Activated CD4-positive, alpha-beta T cell treated with anti-CD3 and anti-CD28 coated beads for 48 hours (primary cell): ENCODE results near the gene CCNI.
"Not testable (repeated sequence)": the region's sequence is repeated elsewhere in the genome, so short reads cannot be mapped to it uniquely, and the experiment has no call there.

ENCODE experiments used
- DNase-seq: peaks from one replicate; pipeline ENCODE4 v3.0.0-alpha.2; 2020

The CCNI gene

DNA sequence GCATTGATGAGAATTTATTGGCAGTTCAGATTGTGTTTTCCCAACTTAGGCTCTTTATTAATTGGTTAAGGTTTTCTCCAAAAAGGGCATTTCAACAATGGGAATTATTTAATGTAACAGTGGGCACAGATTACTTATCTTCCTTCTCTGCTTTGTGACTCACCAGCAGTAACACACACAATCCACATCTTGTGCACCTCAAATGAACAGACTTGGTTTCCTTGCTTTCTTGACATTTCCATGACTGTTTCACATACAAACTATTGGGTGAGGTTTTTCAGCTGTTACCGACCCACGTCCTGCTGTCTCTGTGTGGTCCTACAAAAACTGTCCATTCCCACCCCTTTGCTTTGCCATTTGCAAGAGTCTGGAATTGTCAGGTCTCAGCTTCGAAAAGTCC is 38.1 kb downstream of the CCNI start:
- no peak for DNase-seq

DNA sequence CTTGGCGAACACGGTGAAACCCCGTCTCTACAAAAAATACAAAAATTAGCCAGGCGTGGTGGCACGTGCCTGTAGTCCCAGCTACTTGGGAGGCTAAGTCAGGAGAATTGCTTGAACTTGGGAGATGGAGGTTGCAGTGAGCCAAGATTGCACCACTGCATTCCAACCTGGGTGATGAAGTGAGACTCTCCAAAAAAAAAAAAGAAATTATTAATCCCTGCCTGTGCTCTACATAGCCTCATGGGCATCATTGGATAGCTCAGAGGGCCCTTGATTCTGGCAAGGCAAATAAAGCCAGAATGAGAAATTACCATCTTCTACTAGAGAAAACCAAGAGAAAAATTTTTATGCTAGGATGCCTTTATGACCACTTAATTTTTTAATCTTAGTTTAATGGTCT is 38.6 kb downstream of the CCNI start:
- not testable (repeated sequence) for DNase-seq

DNA sequence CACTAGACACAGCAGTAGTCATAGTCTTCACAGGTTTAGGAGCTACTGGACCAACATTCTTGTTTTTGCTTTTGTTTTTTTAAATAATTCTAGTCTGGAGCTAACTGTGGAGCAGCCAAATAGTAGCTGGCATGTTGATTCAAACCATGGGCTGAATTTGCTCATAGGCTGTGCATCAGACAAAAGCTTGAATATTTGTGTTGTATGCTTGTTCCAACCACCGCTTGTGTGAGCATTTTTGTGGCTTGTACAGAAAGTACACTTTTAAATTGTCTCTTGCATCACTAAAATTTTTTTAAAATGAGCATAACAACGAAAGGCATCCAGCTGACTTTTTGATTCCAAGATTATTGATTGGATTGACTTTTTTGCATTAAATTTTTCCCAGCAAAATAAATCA is 39.6 kb downstream of the CCNI start:
- no peak for DNase-seq

DNA sequence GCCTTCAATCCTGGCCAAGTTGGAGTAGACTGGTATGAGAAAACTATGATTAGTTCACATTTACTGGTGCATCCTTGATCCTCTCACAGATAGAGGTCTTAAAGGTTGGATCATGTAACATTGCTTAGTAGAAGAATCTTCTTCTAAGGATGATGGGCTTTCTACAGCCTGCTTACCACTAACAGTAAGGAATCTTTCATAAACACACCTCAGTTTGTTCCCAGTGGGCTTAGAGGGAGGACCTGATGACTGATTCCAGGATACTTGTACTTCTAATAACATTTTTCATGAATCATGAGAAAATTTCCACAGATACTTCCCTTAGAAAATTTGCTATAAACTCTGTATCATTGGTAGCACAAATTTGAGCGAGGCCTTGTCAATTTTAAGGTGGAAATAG is 40.6 kb downstream of the CCNI start:
- DNase-seq: no peak

DNA sequence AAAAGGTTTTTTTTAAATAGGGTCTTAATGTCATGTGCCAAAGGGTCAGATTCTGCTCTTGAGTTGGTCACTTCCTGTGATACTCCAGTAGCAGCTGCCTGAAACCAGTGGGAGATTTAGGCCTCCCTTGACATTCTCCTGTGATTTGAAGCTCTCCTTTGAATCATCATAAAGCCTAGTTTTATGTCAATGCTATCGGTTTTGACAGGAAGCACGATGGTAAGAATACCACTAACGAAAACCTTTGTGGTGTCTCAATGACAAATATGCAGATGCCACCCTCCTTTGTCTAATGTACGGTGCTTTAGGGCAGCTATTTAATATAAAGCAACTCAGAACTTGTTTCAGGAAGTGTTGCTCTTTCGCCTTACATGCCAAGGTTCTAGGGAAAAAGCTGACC is 44.2 kb downstream of the CCNI start:
- no peak for DNase-seq

DNA sequence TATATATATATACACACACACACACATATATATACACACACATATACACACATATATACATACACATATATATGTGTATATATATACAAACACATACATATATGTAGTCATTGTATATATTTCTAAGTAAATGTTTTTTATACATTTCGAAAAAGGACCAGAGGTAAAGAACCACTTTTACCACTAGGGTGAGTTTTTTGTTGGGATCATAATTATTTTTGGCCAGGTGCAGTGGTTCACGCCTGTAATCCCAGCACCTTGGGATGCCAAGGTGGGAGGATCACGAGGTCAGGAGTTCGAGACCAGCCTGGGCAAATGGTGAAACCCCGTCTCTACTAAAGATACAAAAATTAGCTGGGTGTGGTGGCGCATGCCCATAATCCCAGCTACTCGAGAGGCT is 46.0 kb downstream of the CCNI start:
- not testable (repeated sequence) for DNase-seq

DNA sequence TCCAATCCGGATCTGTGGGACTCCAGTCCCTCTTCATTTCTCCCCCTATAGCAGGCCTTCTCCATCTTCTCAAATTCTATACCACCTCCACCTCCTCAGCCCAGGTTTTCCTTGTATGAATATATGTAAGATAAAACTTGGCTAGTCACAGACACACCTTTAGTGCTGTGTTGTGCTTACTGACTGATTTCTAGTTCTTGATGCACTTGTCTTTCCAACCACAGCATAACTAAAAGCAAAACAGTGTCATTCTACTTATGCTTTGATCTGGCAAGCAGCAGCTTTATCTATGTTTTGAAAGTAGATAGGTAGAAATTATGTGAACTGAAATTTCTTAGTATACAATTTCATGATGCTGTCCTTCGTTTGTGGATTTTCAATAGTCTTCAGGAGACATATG is 47.5 kb downstream of the CCNI start:
- DNase-seq: no peak

DNA sequence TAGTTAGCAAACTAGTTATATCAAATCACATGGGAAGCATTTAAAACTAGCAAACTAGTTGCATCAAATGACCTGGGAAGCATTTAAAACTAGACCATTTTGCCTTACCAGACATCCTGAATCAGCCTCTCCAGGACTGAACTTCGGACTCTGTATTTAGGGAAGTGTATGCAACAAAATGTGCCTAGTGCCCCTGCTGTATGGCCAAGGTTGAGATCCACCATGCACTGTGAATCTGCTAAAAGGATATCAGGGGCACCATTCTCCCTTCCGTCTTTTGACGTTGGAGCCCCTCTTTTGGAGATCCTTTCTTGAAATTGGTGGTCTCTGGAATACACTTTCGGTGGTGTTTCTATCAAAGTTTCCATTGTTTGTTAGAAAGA is 49.5 kb downstream of the CCNI start:
- DNase-seq: no peak

DNA sequence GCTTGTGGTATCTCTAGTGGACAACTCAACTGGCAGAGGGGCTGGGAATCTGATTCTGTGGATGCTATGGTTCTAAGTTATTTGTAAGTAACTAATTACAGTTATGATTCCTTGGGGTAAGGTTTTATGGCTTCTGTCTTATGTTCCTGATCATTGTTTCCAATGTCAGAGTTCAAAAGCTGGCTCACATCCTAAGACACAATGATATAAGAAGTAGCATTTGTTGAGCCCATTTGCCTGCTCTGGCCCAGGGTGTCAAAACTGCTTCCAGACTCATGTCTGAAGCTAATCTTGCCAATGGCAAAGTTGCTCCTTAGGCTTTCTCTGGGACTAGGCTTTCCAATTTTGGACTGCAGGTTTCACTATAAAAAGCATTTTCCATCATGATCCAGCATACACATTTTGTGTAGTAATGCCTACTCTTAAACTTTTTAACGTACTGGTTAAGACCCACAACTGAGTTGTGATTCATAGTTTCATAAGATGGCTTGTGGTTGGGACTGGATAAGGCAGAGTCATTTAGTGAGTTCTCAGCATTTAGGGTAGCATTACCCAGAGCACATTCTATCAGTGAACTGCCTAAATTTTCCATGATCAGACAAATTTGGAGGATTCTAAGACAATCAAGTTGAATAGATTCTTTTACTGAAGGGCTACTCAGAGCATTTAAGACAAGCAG is 50.0 kb downstream of the CCNI start:
- no peak for DNase-seq

DNA sequence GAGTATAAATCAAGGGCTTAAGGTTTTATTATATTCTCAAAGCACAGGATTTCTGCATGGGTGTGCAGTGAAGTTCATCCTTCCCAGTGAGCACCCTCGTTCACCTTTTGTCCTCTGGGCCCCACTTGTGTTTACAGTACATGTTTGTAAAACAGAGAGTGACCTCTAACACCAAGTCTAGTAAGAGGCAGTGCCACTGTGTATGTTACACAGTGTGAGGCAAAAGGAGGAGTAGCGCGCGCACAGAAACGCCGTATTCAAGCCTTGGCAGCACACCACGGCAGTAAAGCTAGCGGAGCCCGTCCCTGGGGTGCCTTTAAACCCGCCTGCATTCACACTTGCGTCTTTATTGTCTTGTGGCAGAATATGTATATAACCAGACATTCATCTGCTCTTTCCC is 51.9 kb downstream of the CCNI start:
- no peak for DNase-seq

DNA sequence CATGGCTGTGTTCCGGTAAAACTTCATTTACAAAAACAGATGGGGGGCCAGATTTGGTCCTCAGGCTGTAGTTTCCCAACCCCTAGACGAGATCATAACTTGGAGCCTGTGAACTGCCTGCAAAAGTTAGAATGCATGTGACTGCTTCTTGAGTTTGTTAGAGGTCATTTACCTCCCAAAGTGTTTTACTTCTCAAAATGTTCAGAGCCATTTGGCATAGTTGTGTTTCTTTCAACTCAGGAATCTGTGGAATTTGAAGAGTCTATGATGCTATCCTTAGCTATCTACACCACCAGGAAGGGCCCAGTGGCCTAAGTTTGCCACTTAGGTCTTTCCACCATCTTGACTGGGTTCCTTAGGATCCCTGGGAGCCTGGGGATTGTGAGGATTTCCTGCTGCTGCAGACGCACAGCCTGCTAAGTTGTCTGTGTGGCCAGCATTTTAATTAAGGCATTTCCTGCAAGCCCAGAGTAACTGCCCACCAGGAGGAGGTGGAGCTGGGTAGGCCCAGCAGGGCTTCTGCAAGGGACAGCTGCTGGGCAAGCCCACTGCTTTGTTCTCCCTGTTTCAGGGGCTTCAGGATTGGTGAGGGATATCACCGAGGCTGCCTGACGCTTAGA is 53.1 kb downstream of the CCNI start:
- no peak for DNase-seq

DNA sequence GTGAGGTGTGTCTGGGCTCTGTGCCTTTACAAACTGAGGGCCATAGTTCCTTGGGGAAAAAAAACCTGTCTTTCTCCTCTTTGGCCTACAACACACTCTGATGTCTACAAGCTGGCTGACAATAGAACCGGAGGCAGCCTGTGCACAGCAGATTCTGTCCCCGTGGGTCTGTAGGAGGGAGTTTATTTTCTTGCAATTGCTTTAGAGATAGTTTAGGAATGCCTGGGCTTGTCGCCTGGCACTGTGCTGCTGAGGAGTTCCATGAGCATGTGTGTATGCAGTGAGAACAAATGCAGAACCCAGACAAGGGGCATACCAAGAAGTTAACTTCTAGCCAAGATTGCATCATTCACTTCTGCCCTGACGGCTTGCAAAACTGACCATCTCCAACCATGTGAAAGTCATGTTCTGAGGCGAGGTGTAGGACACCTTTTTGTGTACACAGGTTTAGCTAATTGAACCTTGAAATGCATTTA is 54.1 kb downstream of the CCNI start:
- no peak for DNase-seq

DNA sequence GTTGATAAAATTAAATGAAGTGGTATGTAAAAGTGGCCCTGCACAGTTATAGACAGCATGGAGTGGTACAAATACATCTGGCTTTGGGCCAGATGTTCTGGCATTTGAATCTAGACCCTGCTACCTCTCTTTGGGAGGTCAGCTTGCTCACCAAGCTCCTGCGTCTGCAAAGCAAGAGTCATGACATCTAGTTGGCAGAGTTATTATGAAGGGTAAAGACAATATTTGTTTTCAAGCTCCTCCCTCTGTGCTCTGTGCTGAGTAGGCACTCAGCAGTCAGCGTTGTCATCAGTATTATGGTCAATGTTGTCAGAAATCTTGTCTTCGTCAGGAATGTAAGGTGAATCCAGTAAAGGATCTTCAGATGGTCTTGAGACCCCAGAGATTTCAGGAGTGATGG is 55.8 kb downstream of the CCNI start:
- DNase-seq: no peak

DNA sequence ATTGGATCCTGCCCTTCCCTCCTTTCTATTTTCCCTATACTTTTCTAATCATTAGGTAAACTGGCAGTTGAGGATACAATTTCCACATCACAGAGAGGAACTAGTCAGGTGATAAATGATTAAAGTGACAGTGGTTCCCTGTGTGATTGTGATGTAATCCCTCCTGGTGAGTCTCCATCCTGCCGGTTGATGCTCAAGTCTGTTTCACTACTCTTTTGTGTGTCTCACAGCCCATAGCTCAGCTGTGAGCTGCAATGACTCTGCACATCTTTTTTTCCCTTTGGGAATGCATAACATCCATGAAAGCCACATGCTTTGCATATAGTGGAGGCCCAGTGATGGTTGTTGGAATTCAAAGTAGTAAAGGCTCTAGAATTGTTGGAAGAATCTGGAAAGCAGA is 60.4 kb downstream of the CCNI start:
- DNase-seq: no peak

DNA sequence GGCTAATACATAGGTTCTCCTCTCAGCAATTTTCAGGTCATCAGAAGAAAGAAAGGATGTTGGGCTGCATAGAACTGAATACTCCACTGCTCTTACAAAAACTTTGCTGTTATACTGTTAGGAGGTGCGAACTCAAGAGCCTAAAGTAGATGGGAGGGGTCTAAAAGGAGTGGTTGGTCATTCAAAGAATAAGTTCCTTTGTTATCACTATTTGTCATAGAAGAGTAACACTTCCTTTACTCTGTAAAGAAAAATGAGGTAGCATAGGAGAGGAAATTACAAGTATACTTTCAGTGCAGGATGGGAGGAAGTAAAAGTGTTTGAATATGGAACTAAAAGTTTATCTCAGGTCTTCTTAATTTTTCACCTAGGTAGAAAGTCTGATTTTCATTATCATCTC is 61.5 kb downstream of the CCNI start:
- no peak for DNase-seq

DNA sequence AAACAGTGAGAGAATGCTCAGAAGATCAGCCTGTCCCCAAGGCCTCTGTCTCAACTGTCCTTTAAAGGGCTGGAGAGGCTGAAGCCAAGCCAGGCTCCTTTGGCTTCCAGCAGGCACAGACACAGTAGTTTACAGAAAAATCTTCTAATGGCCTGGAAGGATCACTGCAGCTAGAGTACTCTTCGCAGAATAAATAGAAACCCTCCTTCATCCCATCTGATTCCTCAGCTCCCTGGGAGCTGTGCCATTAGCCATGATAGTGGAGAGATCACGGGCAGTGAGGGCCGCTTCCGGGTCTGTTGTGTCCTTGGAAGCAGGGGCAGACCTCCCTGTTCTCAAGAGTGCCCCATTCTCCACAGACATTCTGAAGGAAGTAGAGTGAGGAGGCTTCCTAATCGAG is 63.1 kb downstream of the CCNI start:
- no peak for DNase-seq

DNA sequence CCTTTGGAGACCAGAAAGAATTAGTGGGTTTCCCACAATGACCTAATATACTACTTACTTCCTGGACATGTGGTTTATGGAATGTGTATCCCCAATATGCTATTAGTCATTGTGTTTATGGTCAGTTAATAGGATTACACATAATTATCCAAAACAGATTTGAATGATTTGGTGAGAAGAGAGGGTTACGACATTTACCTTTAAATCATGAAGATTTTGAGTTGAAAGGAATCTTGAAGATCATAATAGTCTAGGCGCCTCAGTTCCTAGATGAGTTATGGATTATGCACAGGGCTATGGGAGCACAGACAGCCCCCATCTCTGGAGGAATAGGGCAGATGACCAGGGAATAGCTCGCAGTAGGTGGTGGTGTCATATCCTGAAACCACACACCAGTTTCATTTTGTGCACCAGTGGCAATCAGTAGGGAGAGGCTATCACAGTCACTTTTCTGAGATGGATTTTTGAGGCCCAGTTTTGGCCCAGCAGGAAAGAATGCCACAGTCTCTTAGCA is 64.9 kb downstream of the CCNI start:
- no peak for DNase-seq

DNA sequence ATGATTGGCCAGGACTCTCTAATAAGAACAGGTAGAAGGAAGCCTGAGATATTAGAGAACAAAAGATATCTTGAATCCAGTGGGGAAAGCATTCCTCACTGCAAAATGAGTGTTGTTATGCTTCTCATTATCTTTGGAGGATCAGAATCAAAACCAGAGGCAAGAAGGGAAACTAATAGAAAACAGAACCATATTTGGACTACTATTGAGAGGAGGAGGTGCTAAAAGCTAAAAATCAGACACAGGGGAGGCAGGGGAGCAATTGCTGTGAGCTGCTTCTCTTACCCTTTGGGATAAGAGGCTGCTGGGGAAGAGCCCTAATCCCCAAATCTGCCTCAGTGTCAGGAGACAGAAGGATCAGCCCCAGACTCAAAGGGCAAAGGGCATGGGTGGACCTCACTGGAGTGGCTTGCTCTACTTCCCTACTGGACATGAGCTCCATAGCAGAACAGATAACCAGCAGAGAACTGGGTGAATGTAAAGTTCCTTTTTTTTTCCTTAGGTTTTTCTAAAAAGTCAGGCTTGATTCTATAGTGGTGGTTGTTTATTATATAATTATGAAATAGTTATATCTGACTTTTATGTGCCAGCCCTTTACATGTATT is 66.2 kb downstream of the CCNI start:
- no peak for DNase-seq

DNA sequence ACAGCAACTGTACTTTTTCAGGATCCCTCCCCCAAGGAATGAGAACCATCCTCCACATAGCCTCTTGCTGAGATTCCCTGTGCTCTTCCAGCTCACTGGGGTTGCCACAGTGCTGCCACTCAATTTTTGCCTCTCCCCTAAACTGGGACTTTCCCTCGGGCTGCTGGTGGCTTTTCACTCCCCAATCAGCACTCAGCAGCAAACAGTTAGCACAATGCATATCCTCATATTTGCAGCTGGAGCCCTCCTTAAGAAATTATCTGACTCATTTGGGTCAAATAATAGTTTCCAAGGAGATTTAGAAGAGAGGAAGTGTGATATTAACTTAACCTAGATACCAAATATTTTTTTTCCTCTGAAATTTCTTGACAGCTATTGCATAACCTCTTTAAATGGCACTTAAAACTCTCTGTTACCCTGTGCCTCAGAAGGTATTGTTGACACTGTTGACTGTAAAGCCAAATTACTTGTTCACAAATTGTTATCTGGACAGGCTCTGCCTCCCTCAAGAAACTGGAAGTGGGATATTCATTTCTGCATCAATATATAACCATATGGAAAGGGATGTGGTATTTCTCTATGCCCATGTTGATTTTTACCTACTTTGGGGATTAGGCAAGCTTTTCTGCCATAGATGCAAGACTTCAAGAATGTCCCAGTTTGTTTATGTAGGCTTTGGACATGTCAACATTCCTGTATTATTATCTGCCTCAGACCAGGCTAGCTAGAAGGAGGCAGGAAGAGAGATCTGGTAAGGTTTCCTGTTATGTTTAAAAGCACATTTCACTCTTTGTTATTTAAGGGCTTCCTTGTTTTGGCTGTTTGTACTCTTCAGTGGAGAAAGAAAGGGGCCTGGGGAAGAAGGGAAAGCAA is 68.2 kb downstream of the CCNI start:
- peak; percentile 32 for DNase-seq

DNA sequence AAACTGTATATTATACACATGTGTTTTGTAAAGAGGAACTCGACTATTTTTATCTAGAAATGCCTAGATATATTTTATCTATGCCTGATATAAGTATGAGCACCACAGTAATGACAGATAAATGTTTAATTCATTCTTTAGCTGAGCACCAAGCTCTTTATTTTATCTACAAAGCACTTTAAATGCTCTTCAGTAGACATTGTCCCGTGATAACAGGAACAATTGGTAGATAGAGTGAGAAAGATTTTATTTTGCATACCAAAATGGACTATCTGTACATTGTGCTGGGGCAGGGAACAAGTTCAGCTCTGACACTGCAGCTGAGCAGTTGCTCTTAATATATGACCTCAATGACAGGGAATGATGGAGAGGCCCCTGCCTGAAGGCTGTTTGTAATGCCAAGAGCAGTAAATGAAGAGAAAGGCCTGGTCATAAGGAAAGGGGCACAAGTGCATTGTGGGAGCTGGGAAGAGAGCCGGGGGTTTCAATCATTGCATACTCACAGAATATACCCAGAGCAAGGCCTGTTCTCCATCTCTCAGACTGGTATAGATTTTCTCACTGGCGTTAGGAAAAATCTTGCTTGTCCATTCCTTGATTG is 68.9 kb downstream of the CCNI start:
- no peak for DNase-seq

DNA sequence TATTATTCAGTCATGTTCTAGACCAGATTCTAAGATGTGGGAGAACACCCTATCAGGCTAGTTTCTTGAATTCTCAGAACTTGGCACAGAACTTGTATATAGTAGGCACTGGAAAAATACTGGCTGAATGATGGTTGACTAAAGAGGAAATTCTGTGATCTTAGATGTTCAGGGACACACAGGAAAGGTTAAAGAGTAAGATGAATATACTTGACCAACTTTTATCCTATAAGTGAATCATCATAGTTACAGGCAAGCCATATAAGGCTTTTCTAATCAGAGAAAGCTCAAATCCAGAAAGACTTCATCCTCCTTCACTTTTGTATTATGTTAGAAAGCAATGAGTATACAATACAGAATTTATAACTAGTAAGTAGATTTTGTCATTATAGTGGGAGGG is 72.4 kb downstream of the CCNI start:
- no peak for DNase-seq

DNA sequence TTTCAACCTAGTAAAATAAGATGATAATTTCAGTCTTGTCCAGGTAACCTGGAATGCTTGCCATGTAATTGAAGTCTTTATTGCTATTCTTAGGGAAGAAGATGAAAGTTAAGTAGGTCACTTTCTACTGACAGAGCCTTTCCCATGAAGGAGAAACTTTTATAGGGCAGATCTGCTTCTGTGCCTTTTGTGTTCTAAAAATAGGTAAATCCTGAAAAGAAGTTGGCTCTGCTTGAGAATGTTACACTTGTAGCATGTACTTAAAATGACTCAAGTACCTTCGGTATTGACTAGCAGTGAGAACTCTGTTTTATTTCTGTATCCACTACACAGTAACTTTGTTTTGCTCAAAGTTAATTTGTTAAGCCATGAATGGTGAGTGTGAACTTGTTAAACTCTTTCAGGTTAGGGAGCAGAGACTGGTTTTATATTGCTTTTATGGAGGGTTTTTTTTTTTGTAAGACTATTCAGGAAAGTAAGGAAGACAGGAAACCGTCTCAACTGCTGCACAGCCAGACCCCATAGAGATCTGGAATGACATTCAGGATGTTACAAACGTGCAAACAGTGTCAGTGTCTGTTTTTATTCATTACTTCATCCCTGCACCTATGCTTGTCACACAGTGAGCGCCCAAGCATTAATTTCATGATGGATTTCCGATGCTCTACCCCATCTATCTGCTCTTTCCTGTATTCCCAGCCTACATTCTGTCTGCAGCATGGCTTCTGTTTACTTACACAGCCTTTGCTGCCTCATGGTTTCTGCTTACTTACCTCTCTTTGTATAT is 73.3 kb downstream of the CCNI start:
- DNase-seq: no peak
